ENCODE data around the gene RAB7B. TPM values are rescaled to one million over a fixed set of nuclear protein-coding genes. Genes with fewer than 3 reads are reported as not detected.
A peak's percentile ranks its signal among the peaks of the same experiment; 100 is the strongest.

Gene RAB7B
- total and polyA plus RNA-seq, 12 donors, result 0.49 to 4.0 (median 1.2) TPM

DNA sequence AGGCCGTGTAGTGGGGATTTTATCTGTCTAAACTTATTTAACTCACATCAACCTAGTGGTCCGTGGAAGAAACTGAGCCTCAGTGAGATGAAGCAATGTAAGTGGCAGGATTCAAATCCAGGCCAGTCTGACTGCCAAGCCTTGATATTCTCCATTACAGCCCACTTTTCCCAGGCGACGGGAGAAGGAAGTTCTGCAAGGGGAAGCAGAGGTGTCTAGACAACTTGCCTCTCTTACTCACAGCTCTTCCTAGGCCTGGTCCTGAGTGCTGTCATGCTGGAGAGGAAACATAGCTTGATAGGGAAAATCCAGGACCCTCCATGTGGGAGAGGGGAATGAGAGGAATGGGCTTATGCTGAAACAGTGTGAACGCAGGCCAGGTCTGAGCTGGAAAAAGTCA, 11.4 kb upstream of the RAB7B start:
- no peaks in the 10 kb centered on the region for H3K36me3 ChIP-seq
- no peak overlapping the region for H3K4me3 ChIP-seq
- no peak overlapping the region for H3K27ac ChIP-seq
- H3K4me1 ChIP-seq, result peaks cover 0 to 22% (median 0%) of the 10 kb centered on the region in 9 donors
- H3K27me3 ChIP-seq, result no peaks in the 10 kb centered on the region
- DNase-seq (no peak), ATAC-seq (no peak)
- intact Hi-C loops (cut with DNase I), result no loop called here
- TF ChIP-seq CTCF (IDR thresholded peaks at IDR 0.05), result no peak
- H3K9me3 ChIP-seq, result no peaks in the 10 kb centered on the region
- WGBS, 2 donors, result 77 to 86% methylated on average over 5 of the region's 5 CpGs

- no peak for TF ChIP-seq CTCF (IDR thresholded peaks at IDR 0.05)
- H3K9me3 ChIP-seq, result no peaks in the 10 kb centered on the region
- WGBS, 2 donors, result 84 to 92% methylated on average over 6 of the region's 6 CpGs
- ATAC-seq (no peak), DNase-seq (no peak)
- intact Hi-C loops (cut with DNase I), result no loop called here
- peaks cover 0 to 22% (median 0%) of the 10 kb centered on the region in 9 donors for H3K4me1 ChIP-seq
- no peaks in the 10 kb centered on the region for H3K27me3 ChIP-seq
- H3K36me3 ChIP-seq, result no peaks in the 10 kb centered on the region
- no peak overlapping the region for H3K27ac ChIP-seq
- no peak overlapping the region for H3K4me3 ChIP-seq
Observed at GRCh38 chr1:206013026-206013795, 10.0 kb upstream of the RAB7B start.

DNA sequence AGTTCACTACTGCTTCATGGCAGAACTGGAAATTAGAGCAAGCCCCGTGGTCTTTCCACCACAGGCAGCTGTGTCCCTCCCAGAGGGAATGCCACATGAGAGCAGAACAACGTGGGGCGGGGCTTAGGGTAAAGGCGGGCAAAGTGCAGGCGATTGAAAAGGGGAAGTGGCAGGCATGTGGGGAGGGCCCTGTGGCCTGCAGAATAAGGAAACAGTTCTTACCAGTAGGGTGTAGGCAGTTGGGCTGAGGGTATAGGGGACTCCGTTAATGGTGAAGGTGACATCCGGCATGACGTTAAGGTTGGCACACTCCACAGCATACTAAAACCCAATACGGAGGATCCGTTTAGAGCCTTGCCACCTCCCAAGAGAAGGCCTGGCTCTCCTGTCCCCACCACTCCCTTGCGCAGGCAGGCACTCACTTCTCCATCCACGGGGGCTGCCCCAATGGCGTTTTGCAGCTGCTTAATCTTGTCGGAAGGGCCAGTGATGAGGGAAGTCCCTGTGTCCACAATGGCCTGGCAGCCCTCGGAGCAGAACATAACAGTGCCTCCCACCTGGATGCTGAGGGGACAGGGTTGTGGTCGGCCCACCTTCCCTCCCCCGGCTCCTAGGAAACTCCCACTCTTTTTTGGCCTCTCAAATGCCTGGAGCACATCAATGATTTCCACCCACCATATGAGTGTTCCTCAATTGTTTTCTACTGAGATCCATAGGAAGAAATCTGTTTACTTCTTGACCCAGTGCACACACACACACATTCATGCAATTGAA, 9.1 kb upstream of the RAB7B start:
- peaks cover 0 to 22% (median 0%) of the 10 kb centered on the region in 9 donors for H3K4me1 ChIP-seq
- no peak overlapping the region for H3K4me3 ChIP-seq
- H3K27me3 ChIP-seq, result no peaks in the 10 kb centered on the region
- WGBS, 2 donors, result 71 to 77% methylated on average over 17 of the region's 17 CpGs
- no peaks in the 10 kb centered on the region for H3K36me3 ChIP-seq
- intact Hi-C loops (cut with DNase I), result no loop called here
- TF ChIP-seq CTCF (IDR thresholded peaks at IDR 0.05), result no peak
- DNase-seq (peak; percentile 54 to 65), ATAC-seq (peak; percentile 68 to 93 (median 83))
- no peaks in the 10 kb centered on the region for H3K9me3 ChIP-seq
- H3K27ac ChIP-seq, result peak overlapping the region in 1 of 10 donors; percentile 61

- TF ChIP-seq CTCF (IDR thresholded peaks at IDR 0.05), result no peak
- intact Hi-C loops (cut with DNase I), result no loop called here
- WGBS, 2 donors, result 93 to 94% methylated on average over 8 of the region's 8 CpGs
- Histone ChIP-seq H3K9me3 (no peaks in the 10 kb centered on the region), H3K4me3 (no peak overlapping the region), H3K27ac (no peak overlapping the region), H3K4me1 (peaks cover 0 to 30% (median 0%) of the 10 kb centered on the region in 9 donors), H3K36me3 (no peaks in the 10 kb centered on the region), H3K27me3 (no peaks in the 10 kb centered on the region)
- DNase-seq (no peak), ATAC-seq (no peak)
Observed at GRCh38 chr1:206011057-206011456, 7.9 kb upstream of the RAB7B start.

Data from heart right ventricle (tissue), 16 donors.